Adipocyte (in vitro differentiated cells): ENCODE results near the gene MAX.
"Not testable (repeated sequence)": the region's sequence is repeated elsewhere in the genome, so short reads cannot be mapped to it uniquely, and the experiment has no call there.

Experiments used
- DNase-seq: peaks from one replicate; pipeline ENCODE4 v3.0.0-alpha.2; 2015; ENCODE audit warnings: low read depth
- H3K27me3 ChIP-seq: replicated peaks from 2 replicates; pipeline ENCODE4 v1.7.0; 2013; ENCODE audit warnings: mild to moderate bottlenecking, low read length, moderate library complexity; ENCODE audit not compliant: control insufficient read depth, insufficient read depth
- H3K36me3 ChIP-seq: 2 replicates; pipeline ENCODE4 v1.7.0; 2013; ENCODE audit warnings: low read length, mild to moderate bottlenecking, moderate library complexity; ENCODE audit not compliant: control insufficient read depth, insufficient read depth, severe bottlenecking
- H3K4me1 ChIP-seq: 2 replicates; pipeline ENCODE4 v1.7.0; 2013; ENCODE audit warnings: mild to moderate bottlenecking, low read length, moderate library complexity; ENCODE audit not compliant: control insufficient read depth, insufficient read depth
- H3K4me3 ChIP-seq: 2 replicates; pipeline ENCODE4 v1.7.0; 2013; ENCODE audit warnings: mild to moderate bottlenecking, low read length, moderate library complexity
- H3K9ac ChIP-seq: 2 replicates; pipeline ENCODE4 v1.7.0; 2013; ENCODE audit warnings: mild to moderate bottlenecking, low read length, moderate library complexity
- H3K9me3 ChIP-seq: 2 replicates; pipeline ENCODE4 v1.7.0; 2013; ENCODE audit warnings: mild to moderate bottlenecking, low read length, moderate library complexity; ENCODE audit not compliant: control insufficient read depth

MAX gene

GRCh38 chr14:65103150-65103760 lies 938 bp upstream of the MAX start:
- H3K27me3 ChIP-seq = no peaks in the 10 kb centered on the region
- H3K9me3 ChIP-seq = no peaks in the 10 kb centered on the region
- peak overlapping the region; percentile 92 for H3K4me3 ChIP-seq
- peak; percentile 36 for DNase-seq
- peak overlapping the region; percentile 84 for H3K9ac ChIP-seq
- H3K4me1 ChIP-seq = peaks cover 31% of the 10 kb centered on the region
- peaks cover 2% of the 10 kb centered on the region for H3K36me3 ChIP-seq

GRCh38 chr14:65101631-65102440 lies 481 bp downstream of the MAX start:
- peaks cover 45% of the 10 kb centered on the region for H3K4me1 ChIP-seq
- no peaks in the 10 kb centered on the region for H3K9me3 ChIP-seq
- peak; percentile 51 for DNase-seq
- H3K27me3 ChIP-seq = no peaks in the 10 kb centered on the region
- H3K4me3 ChIP-seq = peak overlapping the region; percentile 94
- H3K9ac ChIP-seq = peak overlapping the region; percentile 96
- peaks cover 15% of the 10 kb centered on the region for H3K36me3 ChIP-seq

GRCh38 chr14:65100922-65101541 lies 1.3 kb downstream of the MAX start:
- DNase-seq = peak; percentile 14
- peak overlapping the region; percentile 96 for H3K9ac ChIP-seq
- H3K4me1 ChIP-seq = peaks cover 53% of the 10 kb centered on the region
- peaks cover 17% of the 10 kb centered on the region for H3K36me3 ChIP-seq
- no peaks in the 10 kb centered on the region for H3K9me3 ChIP-seq
- H3K27me3 ChIP-seq = no peaks in the 10 kb centered on the region
- H3K4me3 ChIP-seq = peak overlapping the region; percentile 94

GRCh38 chr14:65098586-65098985 lies 3.7 kb downstream of the MAX start:
- peak; percentile 79 for DNase-seq
- Histone ChIP-seq H3K36me3 (peaks cover 31% of the 10 kb centered on the region), H3K4me1 (peaks cover 67% of the 10 kb centered on the region)

GRCh38 chr14:65096323-65097089 lies 5.8 kb downstream of the MAX start:
- Histone ChIP-seq H3K27me3 (no peaks in the 10 kb centered on the region), H3K4me3 (peak overlapping the region; percentile 71), H3K9me3 (no peaks in the 10 kb centered on the region), H3K4me1 (peaks cover 61% of the 10 kb centered on the region), H3K9ac (peak overlapping the region; percentile 77), H3K36me3 (peaks cover 52% of the 10 kb centered on the region)
- peak; percentile 17 for DNase-seq

More at GRCh38 chr14:65098586-65098985, 3.7 kb downstream of the MAX start:
- Histone ChIP-seq H3K27me3 (no peaks in the 10 kb centered on the region), H3K9ac (peak overlapping the region; percentile 66), H3K4me3 (peak overlapping the region; percentile 72), H3K9me3 (no peaks in the 10 kb centered on the region)

- DNase-seq = peak; percentile 87
- no peaks in the 10 kb centered on the region for H3K9me3 ChIP-seq
- peak overlapping the region; percentile 71 for H3K4me3 ChIP-seq
- H3K36me3 ChIP-seq = peaks cover 60% of the 10 kb centered on the region
- peaks cover 56% of the 10 kb centered on the region for H3K4me1 ChIP-seq
- H3K9ac ChIP-seq = peak overlapping the region; percentile 77
- no peaks in the 10 kb centered on the region for H3K27me3 ChIP-seq
Measured at GRCh38 chr14:65095633-65096205, 6.6 kb downstream of the MAX start.

- Histone ChIP-seq H3K9ac (no peak overlapping the region), H3K36me3 (peaks cover 83% of the 10 kb centered on the region), H3K27me3 (no peaks in the 10 kb centered on the region), H3K9me3 (no peaks in the 10 kb centered on the region), H3K4me3 (no peak overlapping the region), H3K4me1 (peaks cover 27% of the 10 kb centered on the region)
- no peak for DNase-seq
Measured at GRCh38 chr14:65092349-65092748, 10.0 kb downstream of the MAX start.

- not testable (repeated sequence) for H3K9ac ChIP-seq, DNase-seq, H3K27me3 ChIP-seq, H3K4me1 ChIP-seq, H3K4me3 ChIP-seq, H3K9me3 ChIP-seq
- peaks cover 100% of the 10 kb centered on the region for H3K36me3 ChIP-seq
Measured at GRCh38 chr14:65087835-65088234, 14.5 kb downstream of the MAX start.

- not testable (repeated sequence) for H3K4me1 ChIP-seq, H3K4me3 ChIP-seq, H3K27me3 ChIP-seq, DNase-seq, H3K9me3 ChIP-seq, H3K9ac ChIP-seq
- peaks cover 99% of the 10 kb centered on the region for H3K36me3 ChIP-seq
Measured at GRCh38 chr14:65086686-65087085, 15.6 kb downstream of the MAX start.

GRCh38 chr14:65084554-65085505 lies 17.5 kb downstream of the MAX start:
- H3K9me3 ChIP-seq = no peaks in the 10 kb centered on the region
- H3K4me1 ChIP-seq = peaks cover 18% of the 10 kb centered on the region
- peaks cover 99% of the 10 kb centered on the region for H3K36me3 ChIP-seq
- DNase-seq = no peak
- no peak overlapping the region for H3K9ac ChIP-seq
- no peaks in the 10 kb centered on the region for H3K27me3 ChIP-seq
- H3K4me3 ChIP-seq = no peak overlapping the region
